Natural killer cell (primary cell): ENCODE data around the gene PKIB. TPM values are rescaled to one million over a fixed set of nuclear protein-coding genes. Genes with fewer than 3 reads are reported as not detected.

ENCODE experiments used
- ATAC-seq, 3 donors: fragments of 150-1000 bp in 2 of 3; fragments of 200-7000 bp in 1 of 3; cut with Tn5 transposase; 1 replicate in 1 of 3; 2 replicates in 2 of 3; pipeline ENCODE4 v1.10.0; 2021; ENCODE audit warnings: mild to moderate bottlenecking in 2 of 3, moderate library complexity in 2 of 3
- DNase-seq, 2 donors: peaks; one replicate each; pipeline versions ENCODE4 v3.0.0 to v3.0.0-alpha.2; 2013 to 2021; ENCODE audit warnings: mixed read lengths in 1 of 2
- H3K27ac ChIP-seq: one replicate; pipeline ENCODE4 v1.5.1; 2013; ENCODE audit warnings: mild to moderate bottlenecking, low read length
- H3K27me3 ChIP-seq: one replicate; pipeline ENCODE4 v1.6.1; 2013; ENCODE audit warnings: low read length; ENCODE audit not compliant: control insufficient read depth, insufficient read depth
- H3K36me3 ChIP-seq: one replicate; pipeline ENCODE4 v1.6.1; 2013; ENCODE audit warnings: low read length; ENCODE audit not compliant: control insufficient read depth, insufficient read depth
- H3K4me1 ChIP-seq: one replicate; pipeline ENCODE4 v1.6.1; 2013; ENCODE audit warnings: low read length; ENCODE audit not compliant: control insufficient read depth, insufficient read depth
- H3K4me3 ChIP-seq: one replicate; pipeline ENCODE4 v1.5.1; 2013; ENCODE audit warnings: low read length
- H3K9me3 ChIP-seq: one replicate; pipeline ENCODE4 v1.6.1; 2013; ENCODE audit warnings: low read length; ENCODE audit not compliant: control insufficient read depth, insufficient read depth
- H3K27ac Mint-ChIP-seq, 2 donors: one replicate each; pipeline ENCODE4 v1.8.0; 2022; ENCODE audit warnings: mild to moderate bottlenecking in 2 of 2, mixed read lengths in 2 of 2, moderate library complexity in 1 of 2
- H3K27me3 Mint-ChIP-seq, 2 donors: one replicate each; pipeline ENCODE4 v1.8.0; 2022; ENCODE audit warnings: low read depth in 2 of 2, mixed read lengths in 2 of 2
- H3K36me3 Mint-ChIP-seq: one replicate; pipeline ENCODE4 v1.8.0; 2022; ENCODE audit warnings: mixed read lengths
- H3K4me1 Mint-ChIP-seq, 2 donors: one replicate each; pipeline ENCODE4 v1.8.0; 2022; ENCODE audit warnings: mixed read lengths in 2 of 2
- H3K4me3 Mint-ChIP-seq: one replicate; pipeline ENCODE4 v1.8.0; 2022; ENCODE audit warnings: mild to moderate bottlenecking, moderate library complexity, mixed read lengths
- H3K9me3 Mint-ChIP-seq, 2 donors: one replicate each; pipeline ENCODE4 v1.8.0; 2022; ENCODE audit warnings: mixed read lengths in 2 of 2
- WGBS: methylation state at CpG from one replicate; pipeline ENCODE4 v1.1.7; 2013; ENCODE audit warnings: missing lambda C conversion rate; ENCODE audit not compliant: insufficient coverage; 5-methylcytosine and 5-hydroxymethylcytosine counted together
- intact Hi-C: fragments of 100-400 bp; cut with micrococcal nuclease; formaldehyde crosslinking; loops from one replicate; pipeline ENCODE4 v1.14.2; 2022
- total RNA-seq, 4 donors: library from RNA; stranded (reverse); fragments of 120-200 nt in 1 of 4; gene quantifications; one replicate each; pipeline versions ENCODE4 v1.2.3 to v1.2.4, GENCODE V29; 2013 to 2022
- TF ChIP-seq, protein P1 (sequence below): fragments of 200-600 bp; IDR thresholded peaks from one replicate; pipeline ENCODE4 v1.8.0; 2022; ENCODE audit warnings: antibody characterized with exemption

Gene PKIB
- total RNA-seq, 3 donors from 2014 or later (not counting 1 experiment from before 2014, with no cell fraction given): 0.95 TPM; not detected in 2

DNA sequence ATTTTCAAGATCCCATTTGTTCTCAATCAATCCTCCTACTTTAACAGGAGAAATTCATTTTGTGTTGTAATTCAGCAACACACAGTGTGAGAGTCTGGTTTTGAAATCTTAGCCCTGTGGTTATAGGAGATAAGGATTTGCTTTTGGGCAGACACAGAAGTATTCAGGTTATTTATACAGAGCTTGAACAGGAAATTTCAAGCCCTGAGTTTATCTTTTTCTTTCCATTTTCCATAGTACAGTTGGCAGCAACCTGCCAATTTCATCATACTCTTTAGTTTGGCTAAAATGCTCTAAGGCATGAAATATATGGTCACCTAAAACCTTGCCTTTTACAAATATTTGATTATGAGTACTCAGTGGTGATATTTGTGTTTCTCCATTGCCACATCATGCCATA lies 41.4 kb downstream of the PKIB start:
- Histone ChIP-seq H3K27ac (no peak overlapping the region), H3K27me3 (no peaks in the 10 kb centered on the region), H3K36me3 (no peaks in the 10 kb centered on the region), H3K4me1 (no peaks in the 10 kb centered on the region), H3K4me3 (no peak overlapping the region), H3K9me3 (no peaks in the 10 kb centered on the region)
- TF ChIP-seq, protein P1, sequence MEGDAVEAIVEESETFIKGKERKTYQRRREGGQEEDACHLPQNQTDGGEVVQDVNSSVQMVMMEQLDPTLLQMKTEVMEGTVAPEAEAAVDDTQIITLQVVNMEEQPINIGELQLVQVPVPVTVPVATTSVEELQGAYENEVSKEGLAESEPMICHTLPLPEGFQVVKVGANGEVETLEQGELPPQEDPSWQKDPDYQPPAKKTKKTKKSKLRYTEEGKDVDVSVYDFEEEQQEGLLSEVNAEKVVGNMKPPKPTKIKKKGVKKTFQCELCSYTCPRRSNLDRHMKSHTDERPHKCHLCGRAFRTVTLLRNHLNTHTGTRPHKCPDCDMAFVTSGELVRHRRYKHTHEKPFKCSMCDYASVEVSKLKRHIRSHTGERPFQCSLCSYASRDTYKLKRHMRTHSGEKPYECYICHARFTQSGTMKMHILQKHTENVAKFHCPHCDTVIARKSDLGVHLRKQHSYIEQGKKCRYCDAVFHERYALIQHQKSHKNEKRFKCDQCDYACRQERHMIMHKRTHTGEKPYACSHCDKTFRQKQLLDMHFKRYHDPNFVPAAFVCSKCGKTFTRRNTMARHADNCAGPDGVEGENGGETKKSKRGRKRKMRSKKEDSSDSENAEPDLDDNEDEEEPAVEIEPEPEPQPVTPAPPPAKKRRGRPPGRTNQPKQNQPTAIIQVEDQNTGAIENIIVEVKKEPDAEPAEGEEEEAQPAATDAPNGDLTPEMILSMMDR: no peak
- ATAC-seq (no peak), DNase-seq (no peak)
- H3K4me3 Mint-ChIP-seq: no peak overlapping the region
- no peaks in the 10 kb centered on the region for H3K27me3 Mint-ChIP-seq
- peaks cover 2% of the 10 kb centered on the region in 2 donors for H3K9me3 Mint-ChIP-seq
- no peak overlapping the region for H3K27ac Mint-ChIP-seq
- no peaks in the 10 kb centered on the region for H3K36me3 Mint-ChIP-seq
- intact Hi-C loops: no loop called here
- no peaks in the 10 kb centered on the region for H3K4me1 Mint-ChIP-seq

DNA sequence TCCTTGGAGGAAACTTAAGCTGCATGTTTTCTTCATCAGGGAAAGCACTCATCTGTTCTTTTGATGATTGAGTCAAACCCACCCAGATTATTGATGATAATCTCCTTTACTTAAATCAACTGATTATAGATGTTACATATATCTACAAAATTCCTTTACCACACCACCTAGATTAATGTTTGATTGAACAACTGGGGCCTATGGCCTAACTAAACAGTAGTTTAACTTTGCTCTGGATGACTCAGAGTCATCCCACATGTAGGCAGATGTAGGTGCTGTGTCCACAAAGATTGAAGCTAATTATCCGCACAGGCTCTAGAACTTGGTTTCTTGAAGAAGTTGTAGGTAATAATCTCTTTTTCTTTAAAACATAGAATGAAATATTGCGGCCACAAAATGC lies 42.2 kb downstream of the PKIB start:
- intact Hi-C loops: no loop called here

DNA sequence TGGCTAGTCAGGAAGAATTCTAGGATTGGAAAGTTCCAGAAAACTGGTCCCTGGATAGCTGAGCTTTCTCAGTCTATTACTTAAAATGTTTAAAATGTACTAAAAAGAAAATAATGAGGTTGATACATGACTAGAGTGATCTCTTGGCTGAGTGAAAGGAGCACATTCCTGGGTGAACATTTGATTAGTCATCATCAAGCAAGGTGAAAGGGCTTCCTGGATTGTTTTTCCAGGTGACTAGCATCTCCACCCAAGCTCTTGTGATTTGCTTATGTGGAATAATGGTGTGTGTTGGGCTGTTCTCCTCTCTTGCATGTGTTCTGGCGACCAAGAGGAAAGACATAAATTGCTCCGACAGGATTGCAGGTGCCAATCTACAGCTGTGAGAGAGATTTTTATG lies 42.9 kb downstream of the PKIB start:
- no peaks in the 10 kb centered on the region for H3K27me3 Mint-ChIP-seq
- DNase-seq (no peak), ATAC-seq (no peak)
- Histone ChIP-seq H3K27me3 (no peaks in the 10 kb centered on the region), H3K9me3 (no peaks in the 10 kb centered on the region), H3K36me3 (no peaks in the 10 kb centered on the region), H3K4me1 (no peaks in the 10 kb centered on the region), H3K27ac (no peak overlapping the region), H3K4me3 (no peak overlapping the region)
- intact Hi-C loops: no loop called here
- H3K4me3 Mint-ChIP-seq: no peak overlapping the region
- peaks cover 2% of the 10 kb centered on the region in 2 donors for H3K9me3 Mint-ChIP-seq
- no peaks in the 10 kb centered on the region for H3K4me1 Mint-ChIP-seq
- TF ChIP-seq, protein P1: no peak
- no peaks in the 10 kb centered on the region for H3K36me3 Mint-ChIP-seq
- 82% methylated on average over 1 of the region's 2 CpGs for WGBS
- no peak overlapping the region for H3K27ac Mint-ChIP-seq

More for the DNA sequence above, 42.2 kb downstream of the PKIB start:
- H3K4me3 ChIP-seq: no peak overlapping the region
- Mint-ChIP-seq H3K9me3 (peaks cover 2% of the 10 kb centered on the region in 2 donors), H3K4me1 (no peaks in the 10 kb centered on the region), H3K36me3 (no peaks in the 10 kb centered on the region), H3K27ac (no peak overlapping the region), H3K27me3 (no peaks in the 10 kb centered on the region), H3K4me3 (no peak overlapping the region)
- 100% methylated on average over 1 of the region's 2 CpGs for WGBS
- no peak overlapping the region for H3K27ac ChIP-seq
- no peaks in the 10 kb centered on the region for H3K36me3 ChIP-seq
- ATAC-seq (no peak), DNase-seq (no peak)
- TF ChIP-seq, protein P1: no peak
- H3K9me3 ChIP-seq: no peaks in the 10 kb centered on the region
- no peaks in the 10 kb centered on the region for H3K4me1 ChIP-seq
- no peaks in the 10 kb centered on the region for H3K27me3 ChIP-seq

DNA sequence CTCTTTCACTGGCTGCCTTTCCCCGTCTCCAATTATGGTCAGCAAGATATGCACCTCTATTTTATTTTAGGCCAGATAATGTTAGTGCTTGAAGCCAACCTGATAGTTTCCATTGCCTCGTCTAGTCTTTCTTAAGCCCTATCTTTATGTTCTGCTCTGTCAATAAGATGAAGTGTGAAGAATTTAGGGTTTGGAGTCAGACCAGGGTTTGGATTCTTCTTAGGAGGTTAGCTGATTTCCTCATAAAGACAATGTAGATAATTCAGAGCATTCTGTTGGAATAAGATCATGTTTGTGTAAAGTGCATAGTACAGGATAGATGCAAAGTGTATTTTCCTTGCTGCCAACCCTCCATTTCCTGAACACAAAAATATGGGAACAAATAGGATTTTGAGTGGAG lies 43.8 kb downstream of the PKIB start:
- Mint-ChIP-seq H3K27ac (no peak overlapping the region), H3K4me1 (no peaks in the 10 kb centered on the region), H3K9me3 (peaks cover 2% of the 10 kb centered on the region in 2 donors), H3K4me3 (no peak overlapping the region), H3K27me3 (no peaks in the 10 kb centered on the region), H3K36me3 (no peaks in the 10 kb centered on the region)
- H3K9me3 ChIP-seq: no peaks in the 10 kb centered on the region
- H3K27me3 ChIP-seq: no peaks in the 10 kb centered on the region
- H3K27ac ChIP-seq: no peak overlapping the region
- intact Hi-C loops: no loop called here
- TF ChIP-seq, protein P1: no peak
- no peaks in the 10 kb centered on the region for H3K36me3 ChIP-seq
- ATAC-seq (no peak), DNase-seq (no peak)
- 86% methylated on average over 2 of the region's 2 CpGs for WGBS
- no peak overlapping the region for H3K4me3 ChIP-seq
- no peaks in the 10 kb centered on the region for H3K4me1 ChIP-seq
